Esophagus muscularis mucosa (tissue), 4 donors: Measurements from ENCODE around the gene C15orf62. TPM values are rescaled to one million over a fixed set of nuclear protein-coding genes. Genes with fewer than 3 reads are reported as not detected.
A peak's percentile ranks its signal among the peaks of the same experiment; 100 is the strongest.

Experiments
- DNase-seq: peaks from one replicate; pipeline ENCODE4 v3.0.0-alpha.2; 2017; ENCODE audit errors: extremely low spot score
- H3K27ac ChIP-seq, 4 donors: fragments of 200-600 bp; sonication (generic); replicated peaks in 1 of 4; 1 replicate in 3 of 4; 2 replicates in 1 of 4; pipeline ENCODE4 v1.5.1; 2016 to 2019; ENCODE audit warnings: mild to moderate bottlenecking in 1 of 4
- H3K27me3 ChIP-seq, 4 donors: fragments of 200-600 bp; sonication (generic); one replicate each; pipeline versions ENCODE4 v1.5.1 to v1.6.0; 2016 to 2019
- H3K36me3 ChIP-seq, 4 donors: fragments of 200-600 bp; sonication (generic); one replicate each; pipeline ENCODE4 v1.5.1; 2016 to 2019
- H3K4me1 ChIP-seq, 4 donors: fragments of 200-600 bp; sonication (generic); one replicate each; pipeline ENCODE4 v1.5.1; 2016 to 2019
- H3K4me3 ChIP-seq, 4 donors: fragments of 200-600 bp; sonication (generic); 1 replicate in 2 of 4; 2 replicates in 2 of 4; pipeline ENCODE4 v1.5.1; 2016 to 2019; ENCODE audit warnings: mild to moderate bottlenecking in 4 of 4, moderate library complexity in 1 of 4
- H3K9me3 ChIP-seq, 4 donors: fragments of 200-600 bp; sonication (generic); 1 replicate in 3 of 4; 2 replicates in 1 of 4; pipeline ENCODE4 v1.5.1; 2016 to 2019
- CTCF ChIP-seq, 3 experiments: fragments of 200-600 bp in 2 of 3; fragments of 450-650 bp in 1 of 3; sonication (generic) in 2 of 3; IDR thresholded peaks; one replicate each; pipeline ENCODE4 v1.5.1; 2017 to 2019; ENCODE audit warnings: antibody characterized with exemption in 3 of 3, mild to moderate bottlenecking in 2 of 3, moderate library complexity in 1 of 3
- EP300 ChIP-seq: sonication (generic); formaldehyde crosslinking; IDR thresholded peaks from one replicate; pipeline ENCODE4 v1.6.1; 2017; ENCODE audit warnings: antibody characterized with exemption
- POLR2A ChIP-seq: fragments of 450-650 bp; IDR thresholded peaks from one replicate; pipeline ENCODE4 v1.6.1; 2017; ENCODE audit warnings: antibody characterized with exemption, moderate library complexity, mild to moderate bottlenecking, low read depth
- POLR2AphosphoS5 ChIP-seq, 2 donors: sonication (generic); formaldehyde crosslinking; IDR thresholded peaks; one replicate each; pipeline ENCODE4 v1.6.1; 2017; ENCODE audit warnings: antibody characterized with exemption in 2 of 2
- WGBS: methylation state at CpG from one replicate; pipeline ENCODE4 v1.1.5; 2018; 5-methylcytosine and 5-hydroxymethylcytosine counted together
- intact Hi-C: fragments of 100-400 bp; cut with DNase I; formaldehyde crosslinking; loops from one replicate; pipeline ENCODE4 v1.15.1; 2023
- total RNA-seq, 4 donors: library from RNA; depleted of rRNA; stranded (reverse); fragments of >200 nt; gene quantifications; one replicate each; pipeline versions ENCODE4 v1.1.0 to v1.2.1, GENCODE V29; 2016

C15orf62 gene
- total RNA-seq, 4 donors from 2014 or later, result under 0.01 to 1.1 (median 0.57) TPM; not detected in 1

GRCh38 chr15:40766194-40766815 lies 3.5 kb upstream of the C15orf62 start:
- 68% methylated on average over 7 of the region's 7 CpGs for WGBS
- Histone ChIP-seq H3K4me3 (no peak overlapping the region), H3K36me3 (peaks cover 6 to 42% (median 37%) of the 10 kb centered on the region in 4 donors), H3K4me1 (peaks cover 16 to 65% (median 60%) of the 10 kb centered on the region in 4 donors), H3K27me3 (no peaks in the 10 kb centered on the region), H3K27ac (peak overlapping the region in 3 of 4 donors; percentile 31 to 84 (median 66)), H3K9me3 (no peaks in the 10 kb centered on the region)
- TF ChIP-seq CTCF (IDR thresholded peaks at IDR 0.05) (no peak), POLR2A (no peak), EP300 (no peak), POLR2AphosphoS5 (IDR thresholded peaks at IDR 0.05) (no peak)
- intact Hi-C loops, result no loop called here
- DNase-seq, result no peak

- Histone ChIP-seq H3K4me3 (no peak overlapping the region), H3K4me1 (peaks cover 16 to 65% (median 60%) of the 10 kb centered on the region in 4 donors), H3K27ac (no peak overlapping the region), H3K27me3 (no peaks in the 10 kb centered on the region), H3K36me3 (peaks cover 9 to 51% (median 46%) of the 10 kb centered on the region in 4 donors), H3K9me3 (no peaks in the 10 kb centered on the region)
- TF ChIP-seq CTCF (IDR thresholded peaks at IDR 0.05), result no peak
- no peak for TF ChIP-seq EP300
- TF ChIP-seq POLR2AphosphoS5 (IDR thresholded peaks at IDR 0.05), result no peak
- intact Hi-C loops, result no loop called here
- 87% methylated on average over 15 of the region's 32 CpGs for whole genome bisulfite sequencing
- DNase-seq, result no peak
These were observed 2.6 kb upstream of the C15orf62 start for GRCh38 chr15:40766906-40767837.

- WGBS, result 95% methylated on average over 26 of the region's 29 CpGs
- Histone ChIP-seq H3K36me3 (peaks cover 16 to 58% (median 53%) of the 10 kb centered on the region in 4 donors), H3K4me1 (peaks cover 12 to 59% (median 54%) of the 10 kb centered on the region in 4 donors), H3K4me3 (no peak overlapping the region), H3K27ac (peak overlapping the region in 2 of 4 donors; percentile 10 to 63), H3K9me3 (no peaks in the 10 kb centered on the region), H3K27me3 (no peaks in the 10 kb centered on the region)
- no peak for TF ChIP-seq POLR2A
- no peak for TF ChIP-seq CTCF (IDR thresholded peaks at IDR 0.05)
- TF ChIP-seq EP300, result no peak
- no peak for TF ChIP-seq POLR2AphosphoS5 (IDR thresholded peaks at IDR 0.05)
- intact Hi-C loops, result no loop called here
- no peak for DNase-seq
These were observed 1.8 kb upstream of the C15orf62 start for GRCh38 chr15:40767838-40768500.

- 79% methylated on average over 16 of the region's 21 CpGs for WGBS
- Histone ChIP-seq H3K4me1 (peaks cover 7 to 51% (median 47%) of the 10 kb centered on the region in 4 donors), H3K27ac (peak overlapping the region in 3 of 4 donors; percentile 38 to 63 (median 42)), H3K36me3 (peaks cover 23 to 65% (median 61%) of the 10 kb centered on the region in 4 donors), H3K27me3 (no peaks in the 10 kb centered on the region), H3K9me3 (no peaks in the 10 kb centered on the region), H3K4me3 (no peak overlapping the region)
- intact Hi-C loops, result no loop called here
- DNase-seq, result no peak
- TF ChIP-seq POLR2AphosphoS5 (IDR thresholded peaks at IDR 0.05), result no peak
- no peak for TF ChIP-seq CTCF (IDR thresholded peaks at IDR 0.05)
- no peak for TF ChIP-seq EP300
- TF ChIP-seq POLR2A, result no peak
These were observed 1.1 kb upstream of the C15orf62 start for GRCh38 chr15:40768521-40769273.
